Neural cell (in vitro differentiated cells): ENCODE data around the gene PLEKHG5.
A peak's percentile ranks its signal among the peaks of the same experiment; 100 is the strongest.

Experiments
- EP300 ChIP-seq: fragments of 450-650 bp; conservative IDR thresholded peaks from 2 replicates; pipeline ENCODE4 v1.6.1; 2014; ENCODE audit warnings: antibody characterized with exemption, mild to moderate bottlenecking, moderate library complexity; ENCODE audit not compliant: poor library complexity, severe bottlenecking
- EZH2 ChIP-seq: fragments of 200-600, 300-800 bp; shearing (Covaris generic), sonication (generic); IDR thresholded peaks from 2 replicates; pipeline ENCODE4 v1.6.1; 2014; ENCODE audit warnings: antibody characterized with exemption, low read length, borderline replicate concordance, mild to moderate bottlenecking; ENCODE audit not compliant: insufficient read depth, poor library complexity, severe bottlenecking
- MXI1 ChIP-seq: fragments of 450-650 bp; conservative IDR thresholded peaks from 2 replicates; pipeline ENCODE4 v1.6.1; 2014; ENCODE audit warnings: antibody characterized with exemption, mild to moderate bottlenecking; ENCODE audit not compliant: poor library complexity, severe bottlenecking
- POLR2AphosphoS5 ChIP-seq: IDR thresholded peaks from 2 replicates; pipeline ENCODE4 v1.6.1; 2012
- RAD21 ChIP-seq: fragments of 450-650 bp; conservative IDR thresholded peaks from 2 replicates; pipeline ENCODE4 v1.6.1; 2014; ENCODE audit warnings: antibody characterized with exemption, mild to moderate bottlenecking, moderate library complexity
- SMC3 ChIP-seq: fragments of 450-650 bp; conservative IDR thresholded peaks from 2 replicates; pipeline ENCODE4 v1.6.1; 2014; ENCODE audit warnings: antibody characterized with exemption, mild to moderate bottlenecking, moderate library complexity; ENCODE audit not compliant: poor library complexity
- TF ChIP-seq, protein P1 (sequence below): fragments of 450-650 bp; IDR thresholded peaks from 2 replicates; pipeline ENCODE4 v1.5.1; 2014; ENCODE audit warnings: antibody characterized with exemption, mild to moderate bottlenecking, moderate library complexity; ENCODE audit not compliant: poor library complexity, severe bottlenecking
- TF ChIP-seq, protein P2 (sequence below): IDR thresholded peaks from 2 replicates; pipeline ENCODE4 v1.6.1; 2012; ENCODE audit warnings: borderline replicate concordance

DNA sequence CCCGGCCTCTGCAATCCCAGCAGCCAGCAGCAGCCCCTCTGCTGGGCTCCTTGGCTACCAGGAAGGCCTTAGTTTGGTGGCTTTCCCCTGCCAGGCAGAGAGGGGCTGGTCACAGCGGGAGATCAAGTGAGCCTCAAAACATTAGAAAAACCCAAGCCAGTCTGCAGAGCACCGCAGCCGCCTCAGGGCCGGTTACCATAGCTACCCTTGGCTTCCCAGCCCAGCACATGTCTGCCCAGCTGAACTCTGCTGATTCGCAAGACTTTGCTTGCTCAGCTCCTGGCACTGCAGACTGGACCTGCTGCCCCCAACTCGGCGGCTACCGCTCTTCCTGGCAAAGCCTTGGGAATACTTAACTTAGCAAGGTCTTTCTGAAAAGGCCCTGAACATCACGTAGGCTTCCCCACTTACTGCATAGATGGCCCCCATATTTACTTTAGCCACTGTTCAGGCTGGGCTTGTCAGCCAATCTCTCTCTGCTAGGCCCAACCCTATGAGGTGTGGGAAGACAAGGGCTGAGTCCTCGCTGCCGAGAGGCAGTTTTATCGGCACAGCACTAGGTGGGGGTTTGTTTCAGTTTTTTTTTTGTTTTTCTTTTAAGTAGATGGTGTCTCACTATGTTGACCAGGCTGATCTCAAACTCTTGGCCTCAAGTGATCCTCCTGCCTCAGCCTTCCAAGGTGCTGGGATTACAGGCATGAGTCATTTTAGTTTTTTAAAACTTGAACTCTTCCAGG lies 28.6 kb upstream of the PLEKHG5 start:
- TF ChIP-seq, protein P1, sequence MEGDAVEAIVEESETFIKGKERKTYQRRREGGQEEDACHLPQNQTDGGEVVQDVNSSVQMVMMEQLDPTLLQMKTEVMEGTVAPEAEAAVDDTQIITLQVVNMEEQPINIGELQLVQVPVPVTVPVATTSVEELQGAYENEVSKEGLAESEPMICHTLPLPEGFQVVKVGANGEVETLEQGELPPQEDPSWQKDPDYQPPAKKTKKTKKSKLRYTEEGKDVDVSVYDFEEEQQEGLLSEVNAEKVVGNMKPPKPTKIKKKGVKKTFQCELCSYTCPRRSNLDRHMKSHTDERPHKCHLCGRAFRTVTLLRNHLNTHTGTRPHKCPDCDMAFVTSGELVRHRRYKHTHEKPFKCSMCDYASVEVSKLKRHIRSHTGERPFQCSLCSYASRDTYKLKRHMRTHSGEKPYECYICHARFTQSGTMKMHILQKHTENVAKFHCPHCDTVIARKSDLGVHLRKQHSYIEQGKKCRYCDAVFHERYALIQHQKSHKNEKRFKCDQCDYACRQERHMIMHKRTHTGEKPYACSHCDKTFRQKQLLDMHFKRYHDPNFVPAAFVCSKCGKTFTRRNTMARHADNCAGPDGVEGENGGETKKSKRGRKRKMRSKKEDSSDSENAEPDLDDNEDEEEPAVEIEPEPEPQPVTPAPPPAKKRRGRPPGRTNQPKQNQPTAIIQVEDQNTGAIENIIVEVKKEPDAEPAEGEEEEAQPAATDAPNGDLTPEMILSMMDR = no peak
- peak; percentile 90 for TF ChIP-seq MXI1
- TF ChIP-seq SMC3 = no peak
- TF ChIP-seq EZH2 = no peak
- TF ChIP-seq POLR2AphosphoS5 = no peak
- TF ChIP-seq RAD21 = no peak
- no peak for TF ChIP-seq EP300
- TF ChIP-seq, protein P2, sequence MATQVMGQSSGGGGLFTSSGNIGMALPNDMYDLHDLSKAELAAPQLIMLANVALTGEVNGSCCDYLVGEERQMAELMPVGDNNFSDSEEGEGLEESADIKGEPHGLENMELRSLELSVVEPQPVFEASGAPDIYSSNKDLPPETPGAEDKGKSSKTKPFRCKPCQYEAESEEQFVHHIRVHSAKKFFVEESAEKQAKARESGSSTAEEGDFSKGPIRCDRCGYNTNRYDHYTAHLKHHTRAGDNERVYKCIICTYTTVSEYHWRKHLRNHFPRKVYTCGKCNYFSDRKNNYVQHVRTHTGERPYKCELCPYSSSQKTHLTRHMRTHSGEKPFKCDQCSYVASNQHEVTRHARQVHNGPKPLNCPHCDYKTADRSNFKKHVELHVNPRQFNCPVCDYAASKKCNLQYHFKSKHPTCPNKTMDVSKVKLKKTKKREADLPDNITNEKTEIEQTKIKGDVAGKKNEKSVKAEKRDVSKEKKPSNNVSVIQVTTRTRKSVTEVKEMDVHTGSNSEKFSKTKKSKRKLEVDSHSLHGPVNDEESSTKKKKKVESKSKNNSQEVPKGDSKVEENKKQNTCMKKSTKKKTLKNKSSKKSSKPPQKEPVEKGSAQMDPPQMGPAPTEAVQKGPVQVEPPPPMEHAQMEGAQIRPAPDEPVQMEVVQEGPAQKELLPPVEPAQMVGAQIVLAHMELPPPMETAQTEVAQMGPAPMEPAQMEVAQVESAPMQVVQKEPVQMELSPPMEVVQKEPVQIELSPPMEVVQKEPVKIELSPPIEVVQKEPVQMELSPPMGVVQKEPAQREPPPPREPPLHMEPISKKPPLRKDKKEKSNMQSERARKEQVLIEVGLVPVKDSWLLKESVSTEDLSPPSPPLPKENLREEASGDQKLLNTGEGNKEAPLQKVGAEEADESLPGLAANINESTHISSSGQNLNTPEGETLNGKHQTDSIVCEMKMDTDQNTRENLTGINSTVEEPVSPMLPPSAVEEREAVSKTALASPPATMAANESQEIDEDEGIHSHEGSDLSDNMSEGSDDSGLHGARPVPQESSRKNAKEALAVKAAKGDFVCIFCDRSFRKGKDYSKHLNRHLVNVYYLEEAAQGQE = no peak
